GM12892 (cell line): ENCODE data around the gene INTU.

Source experiments
- DNase-seq: peaks from one replicate; pipeline ENCODE4 v3.0.0; 2011; ENCODE audit not compliant: insufficient read length
- FAIRE-seq: peaks from 2 replicates; lab custom pipeline; 2011; peaks lifted over from hg19 to GRCh38; lab: Jason Lieb, UNC
- POLR2A ChIP-seq: IDR thresholded peaks from 2 replicates; pipeline ENCODE4 v1.6.1; 2011; ENCODE audit warnings: low read depth, low read length, control low read depth
- POLR2AphosphoS5 ChIP-seq: IDR thresholded peaks from 2 replicates; pipeline ENCODE4 v1.6.1; 2011; ENCODE audit warnings: low read depth, low read length, control low read depth
- TAF1 ChIP-seq: IDR thresholded peaks from 2 replicates; pipeline ENCODE4 v1.6.1; 2011; ENCODE audit warnings: low read depth, mild to moderate bottlenecking, control low read depth, low read length, borderline replicate concordance

The INTU gene

DNA sequence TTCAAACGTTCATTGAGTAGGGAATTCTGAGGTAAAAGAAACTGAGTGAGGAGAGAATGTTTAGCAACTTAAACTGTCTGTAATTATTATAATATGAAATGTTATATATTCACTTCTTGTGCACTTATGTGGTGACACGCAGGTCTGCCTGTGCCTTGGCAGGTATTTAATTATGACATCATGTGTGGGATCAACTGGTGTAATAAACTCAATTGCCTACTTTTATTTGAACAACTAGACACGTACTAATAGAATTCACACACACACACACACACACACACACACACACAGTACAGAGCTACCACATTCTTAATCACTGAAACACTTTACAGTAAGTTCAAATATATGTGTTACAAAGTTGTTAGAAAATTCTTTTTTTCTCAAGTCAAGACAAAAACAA lies 76.7 kb downstream of the INTU start:
- DNase-seq, result no peak
- TF ChIP-seq TAF1 (no peak), POLR2AphosphoS5 (no peak), POLR2A (no peak)
- no peak for FAIRE-seq

DNA sequence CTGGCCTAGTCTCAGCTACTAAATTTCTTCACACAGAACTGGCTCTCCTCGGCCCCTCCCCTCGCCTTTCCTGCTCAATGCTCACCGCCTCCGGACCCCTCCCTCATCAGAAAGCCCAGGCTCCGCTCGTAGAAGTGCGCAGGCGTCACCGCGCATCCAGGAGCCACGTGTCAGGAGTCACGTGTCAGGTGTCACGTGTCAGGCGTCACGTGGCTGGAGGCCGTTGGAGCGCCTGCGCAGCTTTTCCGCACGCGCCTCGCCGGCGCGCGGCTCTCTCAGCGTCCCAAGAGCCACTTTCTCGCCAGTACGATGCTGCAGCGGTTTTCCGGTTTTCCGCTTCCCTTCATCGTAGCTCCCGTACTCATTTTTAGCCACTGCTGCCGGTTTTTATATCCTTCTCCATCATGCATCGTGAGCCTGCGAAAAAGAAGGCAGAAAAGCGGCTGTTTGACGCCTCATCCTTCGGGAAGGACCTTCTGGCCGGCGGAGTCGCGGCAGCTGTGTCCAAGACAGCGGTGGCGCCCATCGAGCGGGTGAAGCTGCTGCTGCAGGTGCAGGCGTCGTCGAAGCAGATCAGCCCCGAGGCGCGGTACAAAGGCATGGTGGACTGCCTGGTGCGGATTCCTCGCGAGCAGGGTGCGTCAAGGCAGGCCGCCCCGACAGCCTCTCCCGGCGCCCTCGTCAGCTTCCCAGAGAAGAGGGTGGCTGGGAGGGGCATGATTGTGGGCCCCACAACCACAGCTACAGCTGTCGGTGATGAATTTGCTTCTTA lies 97.6 kb downstream of the INTU start, which contains the start of gene SLC25A31:
Gene SLC25A31, plus strand, starts transcription at position 259 of the 772 bp plus-strand sequence. Its CDS starts 146 bp downstream, at position 405.
- DNase-seq (no peak), FAIRE-seq (no peak)

DNA sequence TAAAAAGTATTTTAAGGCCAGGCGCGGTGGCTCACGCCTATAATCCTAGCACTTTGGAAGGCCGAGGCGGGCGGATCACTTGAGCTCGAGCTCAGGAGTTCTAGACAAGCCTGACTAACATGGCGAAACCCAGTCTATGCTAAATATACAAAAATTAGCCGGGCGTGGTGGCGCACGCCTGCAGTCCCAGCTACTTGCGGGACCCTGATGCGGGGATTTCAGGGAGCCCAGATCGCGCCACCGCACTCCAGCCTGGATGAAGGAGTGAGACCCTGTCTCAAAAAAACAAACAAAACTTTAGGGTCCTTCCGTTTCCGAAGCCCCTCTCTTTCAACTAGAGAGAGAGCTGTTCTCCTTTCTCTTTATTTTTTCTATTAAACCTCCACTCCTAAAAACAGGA lies 98.6 kb downstream of the INTU start:
- TF ChIP-seq POLR2A (no peak), TAF1 (no peak), POLR2AphosphoS5 (no peak)
- no peak for FAIRE-seq
- no peak for DNase-seq

More for the DNA sequence above, 97.6 kb downstream of the INTU start, which contains the start of gene SLC25A31:
- TF ChIP-seq POLR2A (no peak), POLR2AphosphoS5 (no peak), TAF1 (no peak)

GRCh38 chr4:127732623-127733328 lies 100.0 kb downstream of the INTU start:
- DNase-seq (no peak), FAIRE-seq (peak; percentile 14)
- TF ChIP-seq POLR2A, result no peak
- no peak for TF ChIP-seq POLR2AphosphoS5
- no peak for TF ChIP-seq TAF1

DNA sequence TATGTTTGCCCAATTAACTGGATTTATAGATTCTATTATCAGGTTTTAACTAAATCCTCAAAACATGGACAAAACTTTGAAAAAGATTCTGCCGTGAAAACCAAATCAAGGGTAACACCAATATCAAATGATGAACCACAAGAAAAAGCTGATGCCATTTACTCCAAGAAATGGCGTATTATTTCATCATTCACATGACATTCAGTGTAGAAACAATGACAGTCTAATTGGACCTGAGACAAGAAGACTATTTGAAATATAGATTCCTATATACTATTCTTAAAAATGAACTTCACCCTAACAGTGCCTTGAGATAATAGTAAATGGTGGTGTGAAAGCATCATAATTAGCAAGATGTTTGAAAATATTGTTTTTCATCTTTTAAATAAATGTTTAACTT lies 102.2 kb downstream of the INTU start:
- no peak for FAIRE-seq
- TF ChIP-seq TAF1 (no peak), POLR2AphosphoS5 (no peak), POLR2A (no peak)
- DNase-seq, result no peak

DNA sequence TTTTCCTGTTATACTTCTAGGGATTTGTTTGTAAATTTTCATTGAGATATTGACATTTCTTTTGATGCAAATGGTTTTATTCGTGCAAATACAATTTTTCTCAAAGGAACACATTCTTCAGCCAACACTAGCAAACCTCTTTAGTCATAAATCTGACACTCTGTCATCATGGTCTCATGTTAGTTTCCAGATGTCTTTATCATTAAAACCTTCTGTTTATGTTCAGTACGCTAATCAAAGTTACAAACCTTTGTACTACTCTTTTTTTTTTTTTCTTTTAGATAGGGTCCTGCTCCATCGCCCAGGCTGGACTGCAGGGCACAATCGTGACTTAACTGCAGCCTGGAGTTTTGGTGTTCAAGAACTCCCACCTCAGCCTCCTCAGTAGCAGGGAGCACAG lies 104.5 kb downstream of the INTU start:
- DNase-seq (no peak), FAIRE-seq (no peak)
- TF ChIP-seq POLR2A (no peak), TAF1 (no peak), POLR2AphosphoS5 (no peak)

DNA sequence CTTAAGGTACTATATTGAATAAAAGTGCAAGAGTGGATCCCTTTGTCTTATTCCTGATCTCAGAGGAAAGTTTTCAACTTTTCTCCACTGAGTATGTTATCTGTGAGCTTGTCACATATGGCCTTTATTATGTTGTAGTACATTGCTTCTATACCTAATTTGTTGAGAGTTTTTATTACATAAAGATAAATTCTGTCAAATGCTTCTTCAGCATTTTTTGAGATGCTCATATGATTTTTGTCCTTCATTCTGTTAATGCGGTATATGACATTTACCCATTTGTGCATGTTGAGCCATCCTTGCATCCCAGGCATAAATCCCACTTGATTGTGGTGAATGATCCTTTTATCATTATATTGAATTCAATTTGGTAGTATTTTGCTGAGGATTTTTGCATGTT lies 108.5 kb downstream of the INTU start:
- no peak for DNase-seq
- no peak for FAIRE-seq
- TF ChIP-seq POLR2A (no peak), TAF1 (no peak), POLR2AphosphoS5 (no peak)

GRCh38 chr4:127747883-127748282 lies 115.1 kb downstream of the INTU start:
- no peak for FAIRE-seq
- TF ChIP-seq POLR2AphosphoS5, result no peak
- TF ChIP-seq POLR2A, result no peak
- no peak for TF ChIP-seq TAF1
- no peak for DNase-seq

GRCh38 chr4:127748957-127749356 lies 116.2 kb downstream of the INTU start:
- TF ChIP-seq POLR2A (no peak), TAF1 (no peak), POLR2AphosphoS5 (no peak)
- FAIRE-seq (no peak), DNase-seq (no peak)

DNA sequence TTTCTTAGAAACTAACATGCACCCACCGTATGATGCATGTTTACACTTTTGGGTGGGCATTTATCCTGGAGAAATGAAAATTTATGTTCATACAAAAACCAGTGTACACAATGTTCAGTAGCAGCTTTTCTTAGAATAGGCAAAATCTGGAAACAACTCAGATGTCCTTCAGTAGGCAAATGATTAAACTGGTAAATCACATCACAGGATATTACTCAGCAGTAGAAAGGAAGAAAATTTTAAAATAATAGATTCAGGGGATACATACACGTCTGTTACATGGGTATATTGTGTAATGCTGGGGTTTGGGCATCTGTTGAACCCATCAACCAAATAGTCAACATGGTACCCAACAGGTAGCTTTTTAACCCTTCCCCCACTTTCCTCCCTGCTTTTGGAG lies 124.1 kb downstream of the INTU start:
- no peak for TF ChIP-seq POLR2AphosphoS5
- no peak for TF ChIP-seq POLR2A
- no peak for TF ChIP-seq TAF1
- FAIRE-seq, result no peak
- no peak for DNase-seq

GRCh38 chr4:127759228-127759820 lies 126.6 kb downstream of the INTU start:
- TF ChIP-seq POLR2A (no peak), POLR2AphosphoS5 (no peak), TAF1 (no peak)
- no peak for DNase-seq
- FAIRE-seq, result no peak
